Loucy (cell line): ENCODE results near the gene CHSY3.

Experiments
- CTCF ChIP-seq: fragments of 200-600 bp; sonication (generic); conservative IDR thresholded peaks from 2 replicates; pipeline ENCODE4 v1.5.1; 2014; ENCODE audit warnings: mild to moderate bottlenecking, antibody characterized with exemption, low read length
- EZH2phosphoT487 ChIP-seq: fragments of 200-600 bp; IDR thresholded peaks from 2 replicates; pipeline ENCODE4 v1.6.1; 2018; ENCODE audit warnings: antibody characterized with exemption, mild to moderate bottlenecking, moderate library complexity, borderline replicate concordance

DNA sequence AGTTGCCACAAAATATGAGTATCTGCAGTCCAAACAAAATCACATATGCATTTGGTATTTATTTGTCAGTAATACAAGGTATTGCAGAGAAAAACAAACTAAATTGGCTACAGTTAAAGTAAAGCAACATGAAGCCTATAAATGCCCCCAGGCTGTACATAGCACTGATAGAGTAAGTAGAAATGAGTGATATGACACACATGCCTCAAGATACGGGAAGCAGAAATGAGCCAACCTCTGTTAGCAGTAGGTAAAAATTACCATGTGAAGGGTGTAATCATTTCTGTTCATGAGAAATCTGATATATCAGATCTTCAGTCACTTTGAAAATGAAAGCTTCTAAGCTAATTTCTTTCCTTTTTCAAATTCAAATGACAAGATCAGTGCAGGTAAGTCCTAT lies 131.1 kb downstream of the CHSY3 start:
- TF ChIP-seq CTCF: no peak
- TF ChIP-seq EZH2phosphoT487: no peak
